Dendritic cell treated with granulocyte-macrophage colony-stimulating factor and Interleukin-4, amounts not matched to agents 40 ng/mL and 50 ng/mL, for 4 days (primary cell): ENCODE measurements around the gene GNA14.

Source experiments
- H3K27ac Mint-ChIP-seq: one replicate; pipeline ENCODE4 v1.8.0; 2022; ENCODE audit warnings: mild to moderate bottlenecking, mixed read lengths
- H3K27me3 Mint-ChIP-seq: one replicate; pipeline ENCODE4 v1.8.0; 2022; ENCODE audit warnings: mild to moderate bottlenecking, mixed read lengths
- H3K36me3 Mint-ChIP-seq: one replicate; pipeline ENCODE4 v1.8.0; 2022; ENCODE audit warnings: low read depth, mixed read lengths
- H3K4me1 Mint-ChIP-seq: one replicate; pipeline ENCODE4 v1.8.0; 2022; ENCODE audit warnings: low read depth, mixed read lengths
- H3K4me3 Mint-ChIP-seq: one replicate; pipeline ENCODE4 v1.8.0; 2022; ENCODE audit warnings: mild to moderate bottlenecking, moderate library complexity, mixed read lengths
- H3K9me3 Mint-ChIP-seq: one replicate; pipeline ENCODE4 v1.8.0; 2022; ENCODE audit warnings: mixed read lengths
- intact Hi-C: fragments of 100-400 bp; cut with micrococcal nuclease; formaldehyde crosslinking; loops from one replicate; pipeline ENCODE4 v1.15.0; 2022

GNA14 gene

DNA sequence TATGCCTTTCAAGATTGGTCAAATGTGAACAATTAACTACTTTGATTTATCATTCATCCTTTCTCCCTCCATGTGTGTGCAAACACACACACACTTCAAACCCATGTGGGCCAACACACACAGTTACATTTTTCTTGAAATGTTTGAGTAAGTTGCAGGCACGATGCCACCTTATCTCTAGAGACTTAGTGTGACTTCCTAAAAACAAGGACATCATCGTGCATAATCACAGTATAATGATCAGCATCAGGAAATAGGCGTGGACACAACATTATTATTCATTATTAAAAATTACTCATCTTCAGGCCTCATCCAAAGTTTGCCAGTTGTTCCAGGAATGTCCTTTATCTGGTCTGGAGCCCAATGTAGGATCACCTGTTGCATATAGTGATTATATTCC lies 209.5 kb downstream of the GNA14 start:
- peaks cover 4% of the 10 kb centered on the region for H3K4me1 Mint-ChIP-seq
- no peak overlapping the region for H3K4me3 Mint-ChIP-seq
- no peak overlapping the region for H3K27ac Mint-ChIP-seq
- H3K36me3 Mint-ChIP-seq, result no peaks in the 10 kb centered on the region
- intact Hi-C loops, result no loop called here
- H3K27me3 Mint-ChIP-seq, result no peaks in the 10 kb centered on the region
- no peaks in the 10 kb centered on the region for H3K9me3 Mint-ChIP-seq

DNA sequence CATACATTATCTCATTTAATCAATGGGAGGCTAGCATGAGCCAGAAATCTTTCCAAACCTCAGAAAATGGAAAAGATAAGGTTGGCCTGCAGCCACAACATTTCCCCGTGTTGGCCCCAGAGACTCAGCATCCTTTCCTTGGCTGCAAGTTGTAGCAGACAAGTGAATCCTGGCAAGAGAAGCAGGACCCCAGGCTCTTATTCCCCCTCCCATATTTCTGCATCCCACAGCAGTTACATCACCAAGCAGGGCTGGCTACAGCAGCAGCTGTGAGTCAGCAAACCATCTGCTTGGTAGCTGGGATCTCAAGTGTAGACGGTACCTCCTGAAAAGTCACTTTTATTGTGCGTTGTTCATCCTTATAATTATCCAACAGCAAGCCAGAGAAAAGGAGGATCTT lies 212.4 kb downstream of the GNA14 start:
- Mint-ChIP-seq H3K9me3 (no peaks in the 10 kb centered on the region), H3K36me3 (no peaks in the 10 kb centered on the region), H3K27me3 (no peaks in the 10 kb centered on the region), H3K4me3 (no peak overlapping the region), H3K4me1 (peaks cover 6% of the 10 kb centered on the region), H3K27ac (no peak overlapping the region)
- intact Hi-C loops, result no loop called here

DNA sequence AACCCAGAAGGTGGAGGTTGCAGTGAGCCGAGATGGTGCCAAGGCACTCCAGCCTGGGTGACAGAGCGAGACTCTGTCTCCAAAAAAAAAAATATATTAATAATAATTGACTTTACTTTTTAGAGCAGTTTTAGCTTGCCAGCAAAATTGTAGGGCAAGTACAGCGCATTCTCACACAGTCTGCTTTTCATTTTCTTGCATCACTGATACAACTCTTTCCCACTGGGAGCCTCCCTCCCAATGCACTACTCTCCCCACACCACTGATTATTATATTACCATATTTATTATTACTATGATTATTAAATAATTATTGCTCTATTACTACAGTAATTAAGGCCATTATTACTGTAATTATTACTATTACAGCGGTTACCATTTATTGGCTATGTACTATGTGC lies 212.8 kb downstream of the GNA14 start:
- no peak overlapping the region for H3K4me3 Mint-ChIP-seq
- no peaks in the 10 kb centered on the region for H3K27me3 Mint-ChIP-seq
- H3K27ac Mint-ChIP-seq, result no peak overlapping the region
- peaks cover 6% of the 10 kb centered on the region for H3K4me1 Mint-ChIP-seq
- intact Hi-C loops, result no loop called here
- no peaks in the 10 kb centered on the region for H3K36me3 Mint-ChIP-seq
- no peaks in the 10 kb centered on the region for H3K9me3 Mint-ChIP-seq

DNA sequence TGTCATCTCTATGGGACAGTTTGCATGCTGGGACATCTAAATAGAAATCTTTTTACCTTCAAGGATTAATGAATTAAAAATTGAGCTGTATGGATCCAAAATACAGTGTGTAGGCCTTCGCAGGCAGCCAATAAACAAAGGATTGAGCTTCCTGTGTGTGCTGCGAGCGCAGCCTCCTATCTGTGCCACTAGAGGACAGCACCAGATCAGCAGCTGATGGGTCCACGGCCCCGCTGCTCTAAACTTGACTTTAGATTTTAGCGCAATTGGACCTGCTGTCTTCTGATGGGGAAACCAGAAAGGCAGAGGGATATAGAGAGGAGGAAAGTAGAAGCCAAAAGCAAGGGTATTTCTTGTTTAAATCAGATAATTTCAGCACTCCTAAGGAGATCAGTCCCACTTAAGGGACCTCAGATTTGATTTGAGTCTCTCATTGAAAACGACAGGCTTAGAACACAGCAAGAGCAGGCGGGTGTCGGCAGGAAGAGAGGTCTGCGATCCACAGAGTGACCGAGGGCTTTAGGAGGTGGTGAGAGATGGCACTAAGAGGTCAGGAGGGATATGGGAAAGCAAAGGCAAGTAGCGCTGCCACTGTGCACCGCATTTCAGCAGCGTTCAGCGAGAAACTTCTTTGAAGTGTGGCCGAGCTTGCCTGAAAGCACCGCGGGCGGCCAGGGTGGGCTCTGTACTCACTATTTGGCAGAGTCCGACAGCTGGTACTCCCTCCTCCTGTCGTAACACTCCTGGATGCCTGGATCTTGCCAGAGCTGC lies 214.3 kb downstream of the GNA14 start:
- intact Hi-C loops, result loop anchor here (5.0 kb wide), 2 partner anchors 313 to 688 kb away; no protein-coding TSS in a partner anchor
- Mint-ChIP-seq H3K27me3 (no peaks in the 10 kb centered on the region), H3K4me3 (no peak overlapping the region), H3K36me3 (no peaks in the 10 kb centered on the region), H3K27ac (no peak overlapping the region), H3K9me3 (no peaks in the 10 kb centered on the region), H3K4me1 (peaks cover 6% of the 10 kb centered on the region)

DNA sequence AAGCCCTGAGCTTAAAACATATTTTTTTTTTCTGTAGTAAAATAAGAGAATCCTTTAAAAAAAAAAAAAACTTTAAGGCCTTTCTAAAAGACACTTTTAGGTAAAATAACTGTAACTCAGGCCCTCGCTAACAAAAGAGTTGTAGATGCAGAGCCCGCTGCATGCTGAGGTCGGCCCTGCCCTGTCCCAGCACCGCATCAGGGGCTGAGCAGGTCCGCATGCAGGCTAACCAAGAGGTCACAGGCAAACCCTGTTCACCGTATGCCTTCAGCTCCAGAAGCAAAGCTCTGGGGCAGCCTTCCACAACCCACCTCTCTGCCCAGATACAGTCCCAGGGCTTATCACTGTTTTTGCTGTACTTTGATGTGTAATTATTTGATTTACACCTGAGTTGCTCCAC lies 216.1 kb downstream of the GNA14 start:
- H3K27me3 Mint-ChIP-seq, result no peaks in the 10 kb centered on the region
- intact Hi-C loops, result loop anchor here (5.0 kb wide), 2 partner anchors 315 to 690 kb away; no protein-coding TSS in a partner anchor
- no peak overlapping the region for H3K4me3 Mint-ChIP-seq
- no peaks in the 10 kb centered on the region for H3K36me3 Mint-ChIP-seq
- H3K4me1 Mint-ChIP-seq, result peaks cover 6% of the 10 kb centered on the region
- H3K27ac Mint-ChIP-seq, result no peak overlapping the region
- H3K9me3 Mint-ChIP-seq, result no peaks in the 10 kb centered on the region

DNA sequence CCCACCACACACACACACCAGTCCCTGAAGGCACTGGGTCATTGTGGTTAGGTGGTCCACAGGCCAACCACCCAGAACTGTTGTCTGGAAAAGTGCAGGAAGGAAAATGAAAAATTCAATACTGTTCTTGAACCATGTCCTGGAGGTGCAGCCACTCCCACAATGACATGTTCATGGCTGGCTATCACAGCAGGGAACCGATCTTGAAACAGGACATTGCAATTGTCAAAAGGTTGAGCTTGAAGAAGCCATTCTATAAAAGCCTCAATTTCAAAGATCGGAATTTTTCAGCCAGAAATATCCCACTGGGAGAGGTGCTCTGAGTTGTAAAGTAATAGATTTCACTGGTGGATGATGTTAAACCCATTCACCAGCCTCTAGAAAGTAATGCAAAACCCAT lies 218.2 kb downstream of the GNA14 start:
- Mint-ChIP-seq H3K4me3 (no peak overlapping the region), H3K27ac (no peak overlapping the region), H3K27me3 (no peaks in the 10 kb centered on the region), H3K4me1 (peaks cover 12% of the 10 kb centered on the region), H3K9me3 (no peaks in the 10 kb centered on the region), H3K36me3 (no peaks in the 10 kb centered on the region)
- intact Hi-C loops, result loop anchor here (5.0 kb wide), 2 partner anchors 317 to 692 kb away; no protein-coding TSS in a partner anchor

DNA sequence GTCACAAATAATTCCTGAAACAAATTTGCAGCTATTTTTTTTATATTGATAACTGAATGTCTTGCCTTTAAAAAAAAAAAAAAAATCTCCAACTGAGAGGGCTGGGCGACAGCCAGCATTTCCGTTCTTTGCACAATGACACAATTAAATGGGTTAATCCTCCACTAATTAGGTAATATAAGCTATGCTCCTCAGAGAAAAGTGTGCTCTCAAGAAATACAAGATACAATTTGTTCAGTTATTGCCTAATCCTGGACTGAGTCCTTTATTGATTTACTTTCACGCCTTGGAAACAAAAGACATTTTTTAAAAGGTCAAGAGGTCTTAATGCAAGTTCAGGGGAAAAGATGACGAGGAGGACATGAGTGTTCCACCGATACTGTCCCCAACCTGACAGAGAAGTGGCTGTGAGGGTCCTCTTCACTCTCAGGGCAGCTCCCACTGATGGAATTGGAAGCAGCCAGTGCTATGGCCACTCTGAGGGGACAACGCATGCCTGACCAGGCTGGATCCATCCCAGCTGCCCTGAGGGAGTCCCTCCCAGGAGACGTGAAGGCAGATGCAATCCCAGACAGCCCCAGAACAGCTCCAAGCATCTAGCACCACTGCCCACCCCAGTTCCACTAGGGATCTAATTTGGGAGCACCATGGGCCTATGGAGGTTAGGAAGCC lies 220.7 kb downstream of the GNA14 start:
- Mint-ChIP-seq H3K9me3 (no peaks in the 10 kb centered on the region), H3K36me3 (no peaks in the 10 kb centered on the region), H3K4me1 (peaks cover 6% of the 10 kb centered on the region), H3K27me3 (no peaks in the 10 kb centered on the region), H3K4me3 (no peak overlapping the region), H3K27ac (no peak overlapping the region)
- intact Hi-C loops, result no loop called here

DNA sequence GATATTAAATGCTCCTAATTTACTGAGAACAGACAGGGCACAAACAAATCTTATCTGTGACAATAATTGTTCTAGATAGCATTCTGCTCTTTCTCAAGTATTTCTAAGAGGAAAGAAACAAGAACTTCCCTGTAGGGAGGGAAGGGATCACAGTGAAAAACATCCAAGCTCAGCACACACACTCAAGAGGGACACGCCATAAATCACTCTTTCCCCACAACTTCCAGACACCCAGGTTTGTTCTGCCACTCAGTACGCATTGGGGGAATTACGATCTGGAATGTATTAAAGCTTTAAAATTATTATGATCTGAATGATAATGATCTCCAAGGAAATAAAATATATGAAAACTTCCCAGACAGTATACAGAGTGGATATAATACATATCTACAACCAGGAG lies 221.4 kb downstream of the GNA14 start:
- Mint-ChIP-seq H3K27ac (no peak overlapping the region), H3K4me1 (peaks cover 6% of the 10 kb centered on the region), H3K27me3 (no peaks in the 10 kb centered on the region), H3K9me3 (no peaks in the 10 kb centered on the region), H3K4me3 (no peak overlapping the region), H3K36me3 (no peaks in the 10 kb centered on the region)
- intact Hi-C loops, result no loop called here

DNA sequence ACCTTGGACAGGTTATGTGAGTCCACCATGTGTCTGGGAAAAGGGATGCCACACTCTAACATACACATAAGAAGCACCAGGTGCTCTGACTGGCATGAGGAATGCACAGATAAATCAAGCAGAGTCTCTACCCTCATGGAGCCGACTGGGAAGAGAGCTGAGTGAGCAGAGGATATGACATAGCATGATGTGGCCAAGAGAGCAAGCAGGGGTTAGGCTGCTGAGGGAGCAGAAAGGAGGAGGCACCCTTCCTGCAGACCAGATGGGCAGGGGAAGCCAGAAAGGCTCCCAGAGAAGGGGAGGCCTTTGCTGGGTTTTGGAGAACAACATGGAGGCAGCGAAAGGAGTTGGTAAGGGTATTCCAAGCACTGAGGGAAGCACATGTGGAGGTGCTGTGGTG lies 223.1 kb downstream of the GNA14 start:
- H3K27me3 Mint-ChIP-seq, result no peaks in the 10 kb centered on the region
- no peak overlapping the region for H3K27ac Mint-ChIP-seq
- H3K9me3 Mint-ChIP-seq, result no peaks in the 10 kb centered on the region
- H3K4me3 Mint-ChIP-seq, result no peak overlapping the region
- H3K4me1 Mint-ChIP-seq, result peaks cover 6% of the 10 kb centered on the region
- no peaks in the 10 kb centered on the region for H3K36me3 Mint-ChIP-seq
- intact Hi-C loops, result no loop called here

DNA sequence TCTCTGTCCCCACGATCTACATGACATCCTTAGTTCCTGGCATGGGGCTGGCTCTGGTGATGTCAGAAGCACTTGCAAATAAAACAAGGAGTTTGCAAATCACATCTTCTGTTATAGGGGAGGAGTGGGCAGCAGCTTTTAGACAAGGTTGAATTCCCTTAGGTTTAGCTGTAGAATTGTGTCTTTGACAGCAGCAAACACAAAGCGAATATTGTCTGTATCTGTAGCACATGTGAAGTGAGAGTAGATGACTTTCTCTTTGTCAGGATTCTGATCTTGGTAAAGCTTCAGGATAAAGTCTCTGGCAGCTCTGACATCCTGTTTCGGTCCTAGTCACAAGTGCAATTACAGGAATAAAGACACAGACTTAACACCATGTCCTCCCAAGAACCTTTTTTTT lies 224.3 kb downstream of the GNA14 start:
- H3K27ac Mint-ChIP-seq, result no peak overlapping the region
- H3K4me3 Mint-ChIP-seq, result no peak overlapping the region
- no peaks in the 10 kb centered on the region for H3K36me3 Mint-ChIP-seq
- no peaks in the 10 kb centered on the region for H3K9me3 Mint-ChIP-seq
- no peaks in the 10 kb centered on the region for H3K27me3 Mint-ChIP-seq
- intact Hi-C loops, result no loop called here
- peaks cover 6% of the 10 kb centered on the region for H3K4me1 Mint-ChIP-seq

DNA sequence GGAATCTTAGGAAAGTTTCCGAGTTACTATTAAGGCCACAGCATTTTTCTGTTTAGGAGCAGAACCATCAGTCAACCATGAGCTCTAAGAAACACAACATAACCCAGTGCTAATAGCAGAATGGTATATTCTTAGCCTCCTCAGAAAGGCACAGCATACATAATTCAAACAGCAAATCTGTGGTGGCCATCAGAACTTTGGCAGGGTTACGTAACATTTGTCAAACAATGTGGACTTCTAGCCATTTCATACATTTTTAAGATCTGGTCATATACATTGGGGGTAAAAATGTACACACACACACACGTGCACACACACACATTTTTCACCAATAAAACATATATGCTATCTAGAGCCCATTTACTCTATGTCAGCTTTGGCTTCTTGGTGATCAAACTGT lies 225.2 kb downstream of the GNA14 start:
- H3K27ac Mint-ChIP-seq, result no peak overlapping the region
- no peak overlapping the region for H3K4me3 Mint-ChIP-seq
- no peaks in the 10 kb centered on the region for H3K9me3 Mint-ChIP-seq
- H3K4me1 Mint-ChIP-seq, result peaks cover 7% of the 10 kb centered on the region
- H3K36me3 Mint-ChIP-seq, result no peaks in the 10 kb centered on the region
- no peaks in the 10 kb centered on the region for H3K27me3 Mint-ChIP-seq
- intact Hi-C loops, result no loop called here

DNA sequence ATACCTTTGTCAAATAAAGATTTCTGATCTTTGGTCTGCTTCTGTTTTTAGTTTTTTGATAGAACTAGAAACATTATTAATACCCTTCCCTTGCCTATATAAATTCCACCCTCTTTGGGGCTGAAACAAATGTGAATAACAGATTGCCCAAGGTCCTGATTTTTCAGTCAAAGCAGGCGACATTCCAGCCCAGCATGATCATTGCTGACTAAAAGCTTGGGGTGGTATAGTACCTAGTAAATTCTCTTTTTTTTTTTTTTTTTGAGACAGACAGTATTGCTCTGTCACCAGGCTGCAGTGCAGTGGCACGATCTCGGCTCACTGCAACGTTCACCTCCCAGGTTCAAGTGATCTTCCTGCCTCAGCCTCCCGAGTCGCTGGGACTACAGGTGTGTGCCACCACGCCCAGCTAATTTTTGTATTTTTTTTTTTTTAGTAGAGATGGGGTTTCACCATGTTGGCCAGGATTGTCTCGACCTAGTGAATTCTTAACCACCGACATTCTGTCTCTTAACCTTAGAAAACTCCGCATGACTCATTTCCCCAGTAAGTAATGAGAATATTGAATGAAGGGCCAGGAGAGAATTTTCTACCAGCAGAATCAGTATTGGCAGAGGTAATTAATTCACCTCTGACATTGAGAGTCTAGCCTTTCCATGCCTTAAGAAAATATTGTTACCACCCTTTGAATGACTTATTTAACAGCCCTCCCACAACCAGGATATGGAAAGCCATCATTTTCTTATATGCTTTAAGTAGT lies 226.4 kb downstream of the GNA14 start:
- no peak overlapping the region for H3K4me3 Mint-ChIP-seq
- peaks cover 19% of the 10 kb centered on the region for H3K4me1 Mint-ChIP-seq
- intact Hi-C loops, result no loop called here
- H3K27me3 Mint-ChIP-seq, result no peaks in the 10 kb centered on the region
- H3K36me3 Mint-ChIP-seq, result no peaks in the 10 kb centered on the region
- no peak overlapping the region for H3K27ac Mint-ChIP-seq
- H3K9me3 Mint-ChIP-seq, result no peaks in the 10 kb centered on the region

DNA sequence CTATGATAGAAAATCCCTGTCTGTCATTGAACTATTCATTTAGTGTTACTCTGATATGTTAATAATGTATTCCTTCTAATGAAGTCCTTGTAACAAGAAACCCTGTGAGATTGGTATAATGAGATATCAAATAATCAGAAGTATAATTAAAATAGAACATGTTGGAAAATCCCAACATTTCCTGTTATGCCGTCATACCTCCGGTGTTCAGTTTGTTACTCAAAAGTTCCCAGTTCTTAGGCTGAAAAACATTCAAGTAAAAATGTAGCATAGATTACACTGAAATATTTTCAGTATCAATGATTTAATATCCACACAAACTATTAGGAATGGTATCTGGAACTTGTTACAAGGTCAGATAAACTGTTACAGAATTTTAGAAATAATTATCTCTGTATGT lies 227.5 kb downstream of the GNA14 start:
- Mint-ChIP-seq H3K36me3 (no peaks in the 10 kb centered on the region), H3K4me3 (no peak overlapping the region), H3K4me1 (peaks cover 15% of the 10 kb centered on the region), H3K27me3 (no peaks in the 10 kb centered on the region), H3K27ac (no peak overlapping the region), H3K9me3 (no peaks in the 10 kb centered on the region)
- intact Hi-C loops, result no loop called here

DNA sequence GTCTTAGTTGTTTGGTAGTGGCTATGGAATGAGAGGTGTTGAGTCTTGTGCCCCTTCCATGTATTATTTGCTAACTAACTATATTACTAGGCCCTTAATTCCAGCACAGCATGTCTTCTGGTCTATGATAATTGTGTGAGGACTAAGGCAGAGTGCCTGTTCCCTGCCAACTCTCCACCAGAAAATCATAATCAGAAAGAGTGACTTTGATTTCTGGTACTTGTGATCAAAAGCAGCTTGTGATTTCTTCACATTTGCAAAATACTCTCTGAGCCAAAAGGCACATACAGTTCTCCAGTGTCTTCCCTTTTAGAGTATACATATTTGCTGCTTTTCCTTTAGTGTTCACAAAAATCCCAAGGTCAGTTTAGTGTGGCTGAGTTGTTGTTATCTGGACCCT lies 229.9 kb downstream of the GNA14 start:
- peaks cover 14% of the 10 kb centered on the region for H3K4me1 Mint-ChIP-seq
- no peak overlapping the region for H3K27ac Mint-ChIP-seq
- H3K4me3 Mint-ChIP-seq, result no peak overlapping the region
- H3K36me3 Mint-ChIP-seq, result no peaks in the 10 kb centered on the region
- no peaks in the 10 kb centered on the region for H3K27me3 Mint-ChIP-seq
- intact Hi-C loops, result no loop called here
- H3K9me3 Mint-ChIP-seq, result no peaks in the 10 kb centered on the region
